ENCODE results near the gene PLCE1.

The PLCE1 gene

DNA sequence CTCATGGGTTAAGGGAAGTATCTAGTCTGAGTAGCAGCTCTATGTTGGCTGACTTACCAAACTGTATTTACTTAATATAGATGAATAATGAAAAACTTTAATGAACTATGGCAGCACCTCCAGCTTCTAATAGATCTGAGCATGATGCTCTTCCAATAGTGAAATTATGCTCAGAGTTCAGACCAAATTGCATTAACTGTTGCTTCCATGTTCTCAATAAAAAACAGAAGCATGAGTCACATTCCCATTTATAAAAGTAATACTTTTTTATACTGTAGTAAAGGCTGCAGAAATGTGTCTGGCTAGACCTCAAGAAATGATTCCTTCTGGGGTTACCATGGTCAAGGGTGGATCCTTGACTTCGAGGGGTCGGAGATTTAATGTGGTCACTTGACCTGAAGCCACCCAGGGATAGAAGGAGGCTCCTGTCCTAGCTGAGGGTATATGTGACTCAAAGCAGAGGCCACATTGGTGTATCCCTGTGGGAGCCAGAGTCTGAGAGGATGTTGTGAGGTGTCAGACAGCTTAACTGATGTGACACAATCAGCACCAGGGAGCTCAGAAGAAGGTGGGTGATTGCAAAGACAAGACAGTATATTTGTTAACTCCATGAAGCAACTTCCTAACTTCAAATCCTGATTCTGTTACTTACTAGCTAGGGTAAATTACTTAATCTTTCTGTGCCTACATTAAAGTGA is 19.8 kb upstream of the PLCE1 start:
- Histone ChIP-seq H3K4me1 (ENCODE audit: insufficient read depth, low read length) (no peaks in the 10 kb centered on the region), H3K9me3 (ENCODE audit: control insufficient read depth, insufficient read depth, low read length) (no peaks in the 10 kb centered on the region), H3K9ac (ENCODE audit: low read depth, low read length) (no peak overlapping the region), H3K36me3 (ENCODE audit: insufficient read depth, low read length) (no peaks in the 10 kb centered on the region)

DNA sequence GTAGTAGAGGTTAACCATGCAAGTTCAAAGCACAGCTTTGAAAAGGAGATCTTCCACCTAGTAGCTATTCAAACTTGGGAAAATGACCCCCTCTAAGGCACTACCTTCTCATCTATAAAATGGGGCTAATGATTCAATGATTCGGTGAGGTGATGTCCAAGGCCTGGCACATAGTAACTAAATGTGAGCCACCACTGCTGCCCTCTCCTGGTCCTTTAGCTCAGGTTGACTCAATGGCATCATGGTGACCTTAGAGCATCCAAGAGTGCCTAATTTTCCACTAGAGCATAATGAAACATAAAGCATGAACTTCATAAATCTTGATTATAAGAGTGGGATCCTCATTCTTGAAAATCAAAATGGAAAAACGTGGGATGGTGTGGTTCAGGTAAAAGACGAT is 16.3 kb upstream of the PLCE1 start:
- Histone ChIP-seq H3K9me3 (ENCODE audit: control insufficient read depth, insufficient read depth, low read length) (no peaks in the 10 kb centered on the region), H3K36me3 (ENCODE audit: insufficient read depth, low read length) (no peaks in the 10 kb centered on the region), H3K4me1 (ENCODE audit: insufficient read depth, low read length) (no peaks in the 10 kb centered on the region), H3K9ac (ENCODE audit: low read depth, low read length) (no peak overlapping the region)

DNA sequence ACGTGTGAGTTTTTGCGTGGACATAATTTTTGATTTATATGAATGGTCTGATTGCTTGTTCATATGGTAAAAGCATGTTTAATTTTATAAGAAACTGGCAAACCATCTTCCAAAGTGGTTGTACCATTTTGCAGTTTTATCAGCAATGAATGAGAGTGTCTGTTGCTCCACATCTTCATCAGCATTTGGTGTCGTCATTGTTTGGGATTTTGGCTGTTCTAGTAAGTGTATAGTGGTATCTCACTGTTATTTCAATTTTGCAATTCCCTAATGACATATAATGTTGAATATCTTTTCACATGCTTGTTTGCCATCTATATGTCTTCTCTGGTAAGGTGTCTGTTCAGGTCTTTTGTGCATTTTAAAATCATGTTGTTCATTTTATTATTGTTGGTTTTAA is 13.2 kb upstream of the PLCE1 start:
- Histone ChIP-seq H3K9ac (ENCODE audit: low read depth, low read length) (no peak overlapping the region), H3K9me3 (ENCODE audit: control insufficient read depth, insufficient read depth, low read length) (no peaks in the 10 kb centered on the region), H3K4me1 (ENCODE audit: insufficient read depth, low read length) (no peaks in the 10 kb centered on the region), H3K36me3 (ENCODE audit: insufficient read depth, low read length) (no peaks in the 10 kb centered on the region)

DNA sequence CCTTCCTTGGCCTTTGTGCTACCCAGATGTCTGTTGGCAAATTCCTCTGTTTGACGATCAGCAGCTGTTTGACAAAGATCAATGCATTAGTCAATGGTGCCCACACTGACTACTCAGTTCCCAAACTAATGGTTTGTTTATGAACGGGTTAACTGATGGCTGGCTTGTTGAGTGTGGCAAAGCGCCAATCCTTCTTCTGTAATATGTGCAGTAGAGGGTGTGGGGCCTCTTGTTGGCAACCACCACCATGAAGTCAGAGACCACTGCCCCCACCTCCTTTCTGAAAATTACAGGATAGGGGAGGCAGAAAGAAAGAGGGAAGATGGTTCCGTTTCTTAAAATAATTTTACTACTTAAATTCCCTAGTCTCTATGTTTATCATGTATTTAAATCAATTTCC is 2.6 kb upstream of the PLCE1 start:
- no peak overlapping the region for H3K9ac ChIP-seq (ENCODE audit: low read depth, low read length)
- H3K36me3 ChIP-seq (ENCODE audit: insufficient read depth, low read length), result no peaks in the 10 kb centered on the region
- no peaks in the 10 kb centered on the region for H3K9me3 ChIP-seq (ENCODE audit: control insufficient read depth, insufficient read depth, low read length)
- H3K4me1 ChIP-seq (ENCODE audit: insufficient read depth, low read length), result peaks cover 21% of the 10 kb centered on the region

DNA sequence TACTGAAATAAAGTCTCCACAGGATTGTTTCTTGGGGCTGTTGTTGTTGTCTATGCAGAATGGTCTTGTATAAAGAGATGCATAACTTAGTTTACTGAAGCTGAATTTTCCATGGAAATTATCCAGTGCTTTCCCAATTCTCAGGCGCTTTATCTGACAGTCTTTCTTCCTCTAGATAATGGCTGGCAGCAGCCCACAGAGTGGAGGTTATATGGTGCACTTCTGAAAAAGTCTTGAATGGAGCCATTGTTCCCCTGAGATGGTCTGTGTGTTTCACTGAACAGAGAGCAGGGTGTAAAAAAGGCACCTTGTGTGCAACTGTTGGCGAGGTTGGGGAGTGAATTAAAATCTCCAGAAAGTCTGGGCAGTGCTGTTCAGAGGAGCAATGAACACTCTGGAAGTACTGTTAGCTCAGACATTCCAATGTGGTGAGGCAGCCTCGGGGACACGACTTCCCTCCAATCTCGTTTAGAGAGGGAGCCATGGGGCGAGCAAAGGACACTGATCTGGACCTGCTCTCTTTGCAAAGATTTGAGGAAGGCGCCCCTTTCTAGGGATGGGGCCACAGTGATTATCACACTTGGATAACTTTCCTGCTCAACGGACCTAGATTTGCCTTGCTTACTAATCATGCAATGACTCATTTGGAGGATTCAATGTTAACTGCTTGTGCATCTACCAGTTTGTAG is 2.0 kb upstream of the PLCE1 start:
- Histone ChIP-seq H3K36me3 (ENCODE audit: insufficient read depth, low read length) (no peaks in the 10 kb centered on the region), H3K9me3 (ENCODE audit: control insufficient read depth, insufficient read depth, low read length) (no peaks in the 10 kb centered on the region), H3K9ac (ENCODE audit: low read depth, low read length) (no peak overlapping the region), H3K4me1 (ENCODE audit: insufficient read depth, low read length) (peaks cover 21% of the 10 kb centered on the region)

DNA sequence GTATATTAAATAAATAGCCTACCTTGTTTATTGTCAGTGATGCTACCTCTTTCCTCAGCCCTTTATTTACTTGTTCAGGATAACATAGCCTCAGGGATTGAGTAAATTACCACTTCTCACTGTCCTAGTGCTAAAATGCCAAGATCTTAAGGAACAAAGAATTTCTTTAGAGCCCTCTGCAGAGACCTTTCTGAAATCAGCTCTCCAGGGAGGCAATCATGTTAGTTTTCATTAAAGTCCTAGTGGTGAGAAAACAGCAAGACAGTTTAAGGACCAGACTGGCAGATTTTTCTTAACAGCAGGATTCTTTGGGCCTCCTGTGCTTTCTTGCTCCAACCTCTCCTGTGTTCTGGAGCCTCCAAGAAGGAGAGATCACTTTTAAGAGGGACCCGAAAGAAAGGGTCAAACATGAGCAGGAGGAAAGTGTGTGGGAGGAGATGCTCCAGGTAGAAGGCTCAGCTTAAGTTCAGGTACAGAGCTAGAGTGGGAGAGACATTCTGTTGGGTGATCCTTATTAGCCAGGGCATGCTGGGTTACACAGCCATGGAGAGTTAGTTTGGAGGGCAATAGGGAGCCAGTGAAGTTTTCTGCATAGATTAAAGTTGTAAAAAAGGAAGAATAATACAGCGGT is 1.2 kb upstream of the PLCE1 start:
- H3K4me1 ChIP-seq (ENCODE audit: insufficient read depth, low read length), result peaks cover 21% of the 10 kb centered on the region
- H3K36me3 ChIP-seq (ENCODE audit: insufficient read depth, low read length), result no peaks in the 10 kb centered on the region
- H3K9me3 ChIP-seq (ENCODE audit: control insufficient read depth, insufficient read depth, low read length), result no peaks in the 10 kb centered on the region
- H3K9ac ChIP-seq (ENCODE audit: low read depth, low read length), result no peak overlapping the region

DNA sequence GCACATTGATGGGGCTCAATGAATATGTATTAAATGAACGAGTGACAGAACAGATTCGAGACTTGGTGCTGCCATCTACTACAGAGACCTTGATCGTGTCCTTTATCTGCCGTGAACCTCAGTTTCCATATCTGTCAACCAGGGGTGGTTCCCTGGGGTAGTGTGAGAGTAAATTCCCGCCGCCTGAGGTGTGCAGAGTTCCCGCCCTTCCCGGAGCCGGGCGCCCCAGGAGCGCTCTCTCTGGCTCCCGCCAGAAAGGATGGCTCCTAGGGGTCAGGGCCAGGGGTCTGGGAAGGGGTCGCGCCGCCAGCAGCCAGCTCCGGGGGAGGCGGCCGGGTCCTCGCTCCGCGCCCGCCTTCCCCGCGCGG is 333 bp upstream of the PLCE1 start:
- Histone ChIP-seq H3K4me1 (ENCODE audit: insufficient read depth, low read length) (peaks cover 21% of the 10 kb centered on the region), H3K9ac (ENCODE audit: low read depth, low read length) (peak overlapping the region; percentile 76; the same call in 1 of the 2 replicates), H3K36me3 (ENCODE audit: insufficient read depth, low read length) (no peaks in the 10 kb centered on the region), H3K9me3 (ENCODE audit: control insufficient read depth, insufficient read depth, low read length) (no peaks in the 10 kb centered on the region)

DNA sequence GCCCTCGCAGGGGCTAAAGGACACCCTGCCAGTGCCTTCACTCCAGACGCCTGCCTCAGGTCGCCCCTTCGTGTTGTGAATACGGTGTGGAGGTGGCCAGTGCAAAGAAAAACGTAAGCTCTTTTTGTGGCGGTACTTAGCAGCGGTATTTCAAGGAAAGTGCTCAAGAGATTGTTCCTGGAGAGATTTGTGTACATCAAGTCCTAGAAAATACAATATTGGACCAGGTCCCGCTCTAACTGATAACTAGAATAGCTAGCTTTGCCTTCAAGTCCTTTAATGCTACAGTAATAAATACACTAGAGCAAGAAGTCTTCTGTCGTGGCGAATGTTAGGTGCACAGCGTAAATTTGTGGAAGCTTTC is 689 bp downstream of the PLCE1 start:
- H3K9me3 ChIP-seq (ENCODE audit: control insufficient read depth, insufficient read depth, low read length), result no peaks in the 10 kb centered on the region
- H3K36me3 ChIP-seq (ENCODE audit: insufficient read depth, low read length), result no peaks in the 10 kb centered on the region
- H3K4me1 ChIP-seq (ENCODE audit: insufficient read depth, low read length), result peaks cover 23% of the 10 kb centered on the region
- H3K9ac ChIP-seq (ENCODE audit: low read depth, low read length), result peak overlapping the region; percentile 76; the same call in 1 of the 2 replicates

DNA sequence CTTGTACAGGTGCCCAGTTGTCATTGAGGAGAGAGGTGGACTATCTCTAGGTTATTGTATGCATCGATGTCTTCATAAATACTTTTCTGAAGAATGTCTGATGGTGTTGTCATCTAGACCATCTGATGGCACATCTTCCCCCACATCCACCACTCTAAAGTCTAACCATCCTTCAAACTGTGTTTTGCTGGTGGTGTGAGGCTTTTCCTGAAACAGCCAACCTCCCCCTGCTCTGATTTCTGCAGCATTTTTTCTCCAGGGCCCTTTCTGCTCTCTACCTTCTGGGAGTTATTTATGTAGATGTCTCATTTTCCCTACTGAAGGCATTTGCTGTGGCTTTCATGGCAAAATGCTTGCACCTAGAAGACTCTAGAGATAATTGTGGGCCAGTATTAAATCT is 1.5 kb downstream of the PLCE1 start:
- no peaks in the 10 kb centered on the region for H3K9me3 ChIP-seq (ENCODE audit: control insufficient read depth, insufficient read depth, low read length)
- peaks cover 25% of the 10 kb centered on the region for H3K4me1 ChIP-seq (ENCODE audit: insufficient read depth, low read length)
- H3K9ac ChIP-seq (ENCODE audit: low read depth, low read length), result no peak overlapping the region
- H3K36me3 ChIP-seq (ENCODE audit: insufficient read depth, low read length), result no peaks in the 10 kb centered on the region

DNA sequence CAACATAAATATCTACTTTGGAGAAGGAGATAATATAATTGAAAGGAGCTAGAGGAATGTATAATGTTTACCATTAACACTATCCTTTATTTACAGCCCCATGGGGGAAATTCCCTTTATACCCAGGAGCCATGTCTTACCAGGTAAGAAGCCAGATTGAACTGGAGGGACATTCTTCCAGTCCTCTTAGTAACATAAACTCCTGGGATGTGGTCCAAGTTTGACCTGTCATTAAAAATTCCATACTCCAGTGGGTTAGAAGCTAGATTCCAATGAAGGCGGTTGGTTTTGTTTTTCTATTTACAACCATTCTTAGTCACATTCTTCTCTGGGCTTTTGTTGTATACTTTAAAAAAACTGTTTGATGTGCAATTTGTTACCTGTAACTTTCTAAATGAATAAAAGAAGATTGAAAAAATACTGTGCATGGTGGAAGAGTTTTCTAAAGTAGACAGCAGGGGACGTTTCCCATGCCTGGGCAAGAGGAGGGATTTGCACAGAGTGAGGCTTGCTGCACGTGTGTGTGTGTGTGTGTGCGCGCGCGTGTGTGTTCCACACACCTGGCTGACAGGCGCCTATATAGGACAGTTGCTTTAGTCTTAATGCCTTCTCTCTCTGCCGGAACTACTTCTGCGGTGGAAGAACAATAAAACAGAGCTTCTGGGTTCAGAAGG is 2.0 kb downstream of the PLCE1 start:
- Histone ChIP-seq H3K9me3 (ENCODE audit: control insufficient read depth, insufficient read depth, low read length) (no peaks in the 10 kb centered on the region), H3K4me1 (ENCODE audit: insufficient read depth, low read length) (peaks cover 25% of the 10 kb centered on the region)

DNA sequence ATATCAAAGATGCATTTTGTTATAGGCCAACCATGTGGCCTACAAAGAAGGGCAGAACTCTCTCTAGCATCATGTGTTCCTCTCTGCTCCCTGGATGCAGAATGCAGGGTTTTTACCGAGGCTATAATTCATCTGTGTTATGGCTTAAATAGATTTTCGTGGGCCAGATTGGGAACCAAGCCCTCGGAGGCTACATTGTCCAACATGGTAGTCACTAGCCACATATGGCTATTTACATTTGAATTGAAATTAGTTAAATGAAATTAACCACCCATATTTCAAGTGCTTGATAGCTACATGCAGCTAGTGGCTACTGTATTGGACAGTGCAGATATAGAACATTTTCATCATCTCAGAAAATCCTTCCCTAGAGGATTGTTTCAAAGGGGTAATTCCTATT is 2.8 kb downstream of the PLCE1 start:
- Histone ChIP-seq H3K9ac (ENCODE audit: low read depth, low read length) (no peak overlapping the region), H3K9me3 (ENCODE audit: control insufficient read depth, insufficient read depth, low read length) (no peaks in the 10 kb centered on the region), H3K4me1 (ENCODE audit: insufficient read depth, low read length) (peaks cover 22% of the 10 kb centered on the region), H3K36me3 (ENCODE audit: insufficient read depth, low read length) (no peaks in the 10 kb centered on the region)

More for the DNA sequence above, 2.0 kb downstream of the PLCE1 start:
- no peak overlapping the region for H3K9ac ChIP-seq (ENCODE audit: low read depth, low read length)
- no peaks in the 10 kb centered on the region for H3K36me3 ChIP-seq (ENCODE audit: insufficient read depth, low read length)

DNA sequence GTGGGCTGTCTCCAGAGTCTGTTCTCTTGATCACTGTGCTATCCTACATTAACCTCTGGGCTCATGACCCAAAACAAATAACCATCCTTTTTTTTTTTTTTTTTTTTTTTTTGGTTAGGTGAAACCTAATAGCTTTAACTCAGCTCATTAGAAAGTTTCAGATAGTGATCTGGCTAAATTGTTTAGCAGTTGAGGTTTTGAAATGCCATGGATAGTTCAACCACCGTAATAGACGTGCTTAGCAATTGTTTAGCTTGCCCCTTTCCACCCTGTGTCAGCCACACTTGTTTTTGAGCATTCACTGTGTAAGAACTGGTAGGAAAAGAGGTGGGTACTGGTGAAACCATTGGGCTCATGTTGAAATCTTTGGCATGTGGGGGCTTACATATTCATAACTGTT is 3.8 kb downstream of the PLCE1 start:
- H3K36me3 ChIP-seq (ENCODE audit: insufficient read depth, low read length), result no peaks in the 10 kb centered on the region

DNA sequence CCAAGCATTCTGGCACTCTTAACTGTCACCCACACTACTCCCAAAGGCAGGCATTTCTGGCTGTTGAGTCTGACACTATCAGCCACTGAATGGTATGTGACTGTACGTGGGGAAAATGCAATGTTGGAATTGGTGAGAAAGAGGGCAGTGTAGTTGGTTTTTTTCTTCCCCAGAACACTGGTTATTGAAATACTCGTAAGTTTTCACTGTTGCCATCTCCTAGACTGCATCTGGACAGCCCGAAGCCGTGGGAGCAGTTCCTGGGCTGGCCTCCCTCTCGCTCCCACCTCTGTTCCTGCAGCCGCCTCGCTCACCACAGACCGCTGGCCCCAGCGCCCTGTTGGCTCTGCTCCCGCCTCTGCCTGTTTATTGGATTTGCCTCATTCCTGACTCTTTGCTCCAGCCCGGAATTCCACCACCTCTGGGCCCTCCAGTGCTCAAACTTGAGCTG is 5.7 kb downstream of the PLCE1 start:
- Histone ChIP-seq H3K4me1 (ENCODE audit: insufficient read depth, low read length) (peaks cover 5% of the 10 kb centered on the region; the same call in 1 of the 2 replicates), H3K9ac (ENCODE audit: low read depth, low read length) (no peak overlapping the region), H3K9me3 (ENCODE audit: control insufficient read depth, insufficient read depth, low read length) (no peaks in the 10 kb centered on the region), H3K36me3 (ENCODE audit: insufficient read depth, low read length) (no peaks in the 10 kb centered on the region)

More for the DNA sequence above, 3.8 kb downstream of the PLCE1 start:
- no peaks in the 10 kb centered on the region for H3K9me3 ChIP-seq (ENCODE audit: control insufficient read depth, insufficient read depth, low read length)
- no peak overlapping the region for H3K9ac ChIP-seq (ENCODE audit: low read depth, low read length)
- H3K4me1 ChIP-seq (ENCODE audit: insufficient read depth, low read length), result peaks cover 12% of the 10 kb centered on the region

DNA sequence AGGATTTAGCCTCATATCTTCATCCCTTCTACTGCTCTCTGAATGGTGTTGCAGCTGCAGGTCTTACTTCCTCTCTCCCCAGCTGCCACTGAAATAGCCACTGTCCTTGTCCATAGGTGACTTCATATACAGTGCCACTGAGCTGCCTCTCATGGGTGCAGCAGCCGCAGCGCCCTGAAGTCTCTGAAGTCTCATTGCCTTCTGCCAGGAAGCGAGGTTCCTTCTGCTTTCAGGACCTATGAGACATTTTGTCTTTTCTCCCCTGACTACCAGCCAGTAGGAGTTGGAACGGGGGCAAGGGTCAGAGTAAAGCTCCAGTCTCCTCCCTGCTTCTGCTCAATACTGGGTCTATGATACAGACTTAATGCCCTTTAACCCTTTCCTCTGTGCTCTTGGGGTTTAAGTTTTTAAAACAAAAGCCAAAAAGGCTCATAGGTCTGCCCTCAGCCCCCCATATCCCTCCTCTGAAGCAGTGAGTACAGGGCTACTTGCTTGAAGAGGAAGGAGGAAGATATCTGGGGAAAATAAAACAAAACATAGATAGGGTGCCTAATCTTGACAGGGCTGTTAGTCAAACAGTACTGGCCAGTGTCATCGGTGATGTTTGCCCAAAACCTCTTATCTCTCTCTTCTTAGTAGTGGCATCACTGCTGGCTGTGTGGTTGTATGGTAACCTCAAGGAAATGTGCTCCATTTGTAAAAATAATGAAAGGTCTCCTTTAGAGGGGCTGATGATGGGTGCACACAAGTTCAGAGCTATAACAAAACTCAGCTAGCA is 7.1 kb downstream of the PLCE1 start:
- Histone ChIP-seq H3K9ac (ENCODE audit: low read depth, low read length) (no peak overlapping the region), H3K36me3 (ENCODE audit: insufficient read depth, low read length) (no peaks in the 10 kb centered on the region), H3K9me3 (ENCODE audit: control insufficient read depth, insufficient read depth, low read length) (no peaks in the 10 kb centered on the region), H3K4me1 (ENCODE audit: insufficient read depth, low read length) (peaks cover 5% of the 10 kb centered on the region; the same call in 1 of the 2 replicates)
